CD1c-positive myeloid dendritic cell (primary cell): ENCODE measurements around the gene MBTD1.
"Not testable (repeated sequence)": the region's sequence is repeated elsewhere in the genome, so short reads cannot be mapped to it uniquely, and the experiment has no call there.

Experiments used
- DNase-seq: peaks from one replicate; pipeline ENCODE4 v3.0.0-alpha.2; 2016; ENCODE audit errors: extremely low spot score

The MBTD1 gene

DNA sequence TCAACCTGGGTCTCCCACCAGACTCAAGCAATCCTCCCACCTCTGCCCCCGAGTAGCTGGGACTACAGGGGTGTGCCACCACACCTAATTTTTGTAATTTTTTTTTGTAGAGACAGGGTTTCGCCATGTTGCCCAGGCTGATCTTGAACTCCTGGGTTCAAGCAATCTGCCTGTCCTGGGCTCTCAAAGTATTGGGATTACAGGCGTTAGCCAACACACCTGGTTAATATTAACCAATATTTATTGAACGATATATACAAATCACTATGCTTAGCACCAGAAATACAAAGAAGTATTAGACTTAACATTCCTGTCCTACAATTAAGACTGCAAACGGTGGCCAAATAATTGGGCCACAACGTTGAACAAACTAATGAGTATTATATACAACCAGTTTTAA, 4.2 kb downstream of the MBTD1 start:
- DNase-seq, result no peak

DNA sequence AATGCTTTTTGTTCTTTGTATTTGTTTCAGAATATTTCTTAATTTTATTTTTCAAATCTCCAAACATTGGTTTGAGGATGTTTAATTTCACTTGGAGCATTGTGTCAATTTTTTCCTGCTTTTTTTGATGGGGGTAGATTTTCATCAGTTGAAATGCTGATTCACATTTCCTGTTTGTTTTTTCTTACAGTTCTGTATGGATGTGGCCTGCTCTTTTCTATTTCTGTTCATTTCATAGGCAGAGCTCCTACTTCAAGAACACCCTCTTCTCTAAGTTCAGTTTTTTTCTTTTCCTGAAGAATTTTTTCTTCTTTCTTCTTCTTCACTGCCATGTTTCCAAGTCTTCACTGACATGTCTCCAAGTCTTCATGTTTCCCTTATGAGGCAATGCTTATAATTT, 8.8 kb downstream of the MBTD1 start:
- no peak for DNase-seq

DNA sequence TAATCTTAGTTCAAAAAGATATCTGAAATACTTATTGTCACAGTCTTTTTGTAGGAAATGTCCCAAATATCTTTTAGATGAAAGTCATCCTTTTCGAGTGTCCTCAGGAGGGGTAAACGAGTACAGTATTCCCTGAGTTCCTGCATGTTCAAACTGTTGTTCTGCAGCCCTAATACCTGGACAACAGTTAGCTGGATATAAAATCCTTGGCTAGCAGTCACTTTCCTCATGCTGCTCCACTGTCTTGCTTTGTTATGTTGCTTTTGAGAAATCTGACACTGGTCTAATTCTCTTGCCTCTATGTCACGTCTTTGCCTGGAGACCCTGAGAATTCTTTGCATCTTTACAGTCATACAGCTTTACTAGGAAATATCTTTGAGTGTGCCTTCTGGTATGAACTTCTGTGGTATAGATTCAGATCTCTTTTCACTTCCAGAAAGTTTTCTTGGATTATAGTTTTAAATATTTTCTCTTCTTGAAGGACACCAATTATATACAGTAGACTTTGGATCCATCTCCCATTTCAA, 9.5 kb downstream of the MBTD1 start:
- no peak for DNase-seq

DNA sequence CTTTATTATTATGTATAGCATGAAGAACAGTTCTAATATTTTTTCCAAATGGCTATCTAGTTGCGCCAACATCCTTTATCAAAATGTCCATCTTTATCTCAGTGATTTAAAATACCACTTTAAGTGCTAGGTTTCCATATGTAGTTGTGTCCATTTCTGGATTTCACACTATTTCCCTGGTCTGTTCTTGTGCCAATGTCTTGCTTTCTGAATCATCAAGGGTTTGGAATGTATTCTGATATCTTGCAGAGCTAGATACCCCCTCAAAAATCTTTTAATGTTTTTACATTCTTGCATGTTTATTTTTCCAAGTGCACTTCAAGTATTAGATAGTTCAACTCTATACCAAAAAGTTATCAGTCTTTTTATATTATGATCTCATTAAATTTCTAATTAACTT, 14.3 kb downstream of the MBTD1 start:
- DNase-seq, result no peak

DNA sequence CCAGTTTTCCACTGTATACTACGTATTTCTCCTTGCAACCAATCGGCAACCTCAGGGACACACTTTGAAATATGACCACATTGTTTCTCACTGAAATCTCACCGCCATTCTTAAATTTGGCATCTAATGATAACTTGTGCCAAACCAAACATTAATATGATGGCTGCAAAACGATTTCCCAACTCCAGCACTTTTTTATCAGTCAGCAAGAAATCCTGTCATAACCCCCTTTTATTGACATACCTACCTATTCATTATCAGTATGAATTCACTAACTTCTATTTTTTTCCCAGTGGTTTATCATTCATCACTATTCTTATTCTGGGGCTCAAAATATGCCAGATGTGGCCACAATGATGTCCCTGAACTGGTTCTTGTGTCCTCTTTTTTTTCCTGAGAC, 15.8 kb downstream of the MBTD1 start:
- no peak for DNase-seq

DNA sequence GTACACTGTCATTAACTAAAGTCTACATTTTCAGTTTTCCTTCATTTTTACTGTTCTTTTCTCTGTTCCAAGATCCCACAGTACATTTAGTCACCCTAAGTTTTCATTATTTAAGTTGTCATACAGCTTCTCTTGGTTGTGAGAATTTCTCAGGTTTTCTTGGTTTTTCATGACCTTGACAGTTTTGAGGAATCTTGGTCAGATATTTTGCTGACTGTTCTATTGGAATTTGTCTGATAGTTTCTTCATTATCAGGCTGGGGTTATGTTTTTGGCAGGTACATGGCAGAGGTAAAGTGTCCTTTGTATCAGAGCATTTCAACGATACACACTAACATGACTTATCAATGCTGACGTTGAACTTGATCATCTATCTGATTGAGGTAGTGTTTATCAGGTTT, 19.6 kb downstream of the MBTD1 start:
- DNase-seq, result no peak

DNA sequence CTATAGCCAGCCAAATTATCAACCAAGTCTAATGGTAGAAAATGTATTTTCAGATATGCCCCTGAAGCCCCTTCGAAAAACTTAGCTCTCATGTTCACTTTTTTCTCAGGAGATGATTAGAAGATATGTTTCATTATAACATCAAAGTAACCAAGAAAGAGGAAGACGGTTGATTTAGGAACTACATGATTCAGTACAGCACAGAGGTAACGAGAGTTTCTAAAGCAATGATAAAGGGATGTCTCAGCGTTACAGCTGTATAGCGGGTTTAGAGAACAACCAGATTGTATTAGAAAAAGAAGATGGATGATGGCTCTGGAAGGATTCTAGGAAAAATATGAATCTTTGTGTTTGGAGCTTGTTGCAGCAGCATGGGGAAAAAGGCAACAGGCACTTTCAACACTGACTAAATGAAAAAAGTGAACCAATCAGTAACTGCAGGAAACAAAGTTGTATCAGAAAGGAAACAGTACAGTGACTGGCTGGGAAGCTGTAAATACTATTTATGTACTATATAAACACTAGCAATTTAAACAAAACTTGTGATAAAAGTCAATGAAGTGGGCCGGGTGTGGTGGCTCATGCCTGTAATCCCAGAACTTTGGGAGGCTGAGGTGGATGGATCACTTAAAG, 21.5 kb downstream of the MBTD1 start:
- peak; percentile 53 for DNase-seq

DNA sequence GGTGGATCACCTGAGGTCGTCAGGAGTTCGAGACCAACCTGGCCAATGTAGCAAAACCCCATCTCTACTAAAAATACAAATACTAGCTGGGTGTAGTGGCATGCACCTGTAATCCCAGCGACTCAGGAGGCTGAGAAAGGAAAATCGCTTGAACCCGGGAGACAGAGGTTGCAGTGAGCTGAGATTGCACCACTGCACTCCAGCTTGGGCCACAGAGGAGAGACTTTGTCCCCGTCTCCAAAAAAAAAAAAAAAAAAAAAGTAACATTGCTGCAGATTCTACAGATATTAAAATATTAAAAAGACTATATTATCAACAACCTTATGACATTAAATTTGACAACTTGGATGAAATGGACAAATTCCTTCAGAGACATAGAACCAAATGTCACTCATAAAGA, 25.7 kb downstream of the MBTD1 start:
- DNase-seq, result no peak

DNA sequence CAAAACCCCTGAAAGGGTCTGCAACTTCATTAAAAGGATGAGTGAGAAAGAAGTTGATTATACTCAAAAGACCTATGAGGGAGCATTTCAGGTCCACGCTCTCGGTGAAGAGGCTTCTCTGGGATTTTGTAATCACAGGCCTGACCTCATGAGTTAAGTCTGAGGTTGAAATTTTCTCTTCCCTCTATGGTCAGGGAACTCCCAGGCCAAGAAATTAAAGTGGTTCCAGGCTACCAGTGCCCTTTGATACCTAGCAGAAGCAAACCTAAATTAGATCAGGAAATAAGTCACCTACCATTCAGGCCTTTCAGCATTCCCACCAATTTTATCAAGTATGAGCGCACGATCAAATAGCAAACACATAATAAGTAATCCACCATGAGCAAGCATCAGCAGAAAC, 27.9 kb downstream of the MBTD1 start:
- DNase-seq, result peak; percentile 13

DNA sequence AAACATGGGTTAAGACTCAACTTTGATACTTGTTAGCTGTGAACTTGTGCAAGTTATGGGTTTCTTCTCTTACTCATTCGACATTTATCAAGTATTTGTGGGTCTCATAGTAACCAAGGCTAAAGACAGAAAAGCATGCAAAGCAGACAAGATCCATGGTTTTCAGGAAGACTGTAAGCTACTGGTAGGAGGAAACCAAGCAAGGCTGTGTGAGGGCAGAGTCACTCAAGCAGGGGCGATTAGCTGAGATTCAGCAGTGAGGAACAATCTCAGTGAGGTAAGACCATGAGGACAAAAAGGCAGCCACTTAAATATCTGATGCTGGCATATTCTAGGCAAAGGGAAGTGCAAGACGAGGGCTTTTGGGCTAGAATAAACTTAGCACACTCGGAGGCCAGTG, 29.5 kb downstream of the MBTD1 start:
- DNase-seq, result no peak

DNA sequence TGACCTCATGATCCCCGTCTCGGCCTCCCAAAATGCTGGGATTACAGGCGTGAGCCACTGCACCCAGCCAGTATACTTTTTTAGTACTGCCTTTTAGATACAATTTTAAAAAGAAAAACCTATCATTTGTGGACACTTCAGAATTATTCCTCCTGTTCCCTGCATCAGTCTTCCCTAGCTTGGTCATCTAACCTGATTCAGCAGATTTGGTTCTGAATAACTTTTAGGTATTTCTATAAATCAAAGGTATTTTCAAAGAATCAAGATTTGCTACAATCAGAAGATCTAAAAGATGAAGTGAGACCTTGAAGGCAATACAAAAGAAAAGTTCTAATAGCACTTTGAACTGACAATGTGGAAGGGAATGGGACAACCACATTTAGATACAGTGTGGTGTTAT, 30.0 kb downstream of the MBTD1 start:
- no peak for DNase-seq

DNA sequence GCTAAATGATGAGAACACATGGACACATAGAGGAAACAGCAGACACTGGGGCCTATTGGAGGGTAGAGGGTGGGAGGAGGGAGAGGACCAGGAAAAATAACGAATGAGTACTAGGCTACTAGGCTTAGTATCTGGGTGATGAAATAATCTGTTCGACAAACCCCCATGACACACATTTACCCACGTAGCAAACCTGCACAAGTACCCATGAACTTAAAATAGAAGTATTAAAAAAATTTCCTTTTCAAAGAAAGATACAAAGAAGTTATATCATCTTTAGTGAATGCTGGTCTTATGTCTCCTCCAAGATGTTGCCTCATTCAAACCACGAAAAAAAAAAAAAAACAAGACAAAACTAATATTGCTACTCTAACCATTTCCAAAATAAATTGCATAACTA, 31.7 kb downstream of the MBTD1 start:
- no peak for DNase-seq

DNA sequence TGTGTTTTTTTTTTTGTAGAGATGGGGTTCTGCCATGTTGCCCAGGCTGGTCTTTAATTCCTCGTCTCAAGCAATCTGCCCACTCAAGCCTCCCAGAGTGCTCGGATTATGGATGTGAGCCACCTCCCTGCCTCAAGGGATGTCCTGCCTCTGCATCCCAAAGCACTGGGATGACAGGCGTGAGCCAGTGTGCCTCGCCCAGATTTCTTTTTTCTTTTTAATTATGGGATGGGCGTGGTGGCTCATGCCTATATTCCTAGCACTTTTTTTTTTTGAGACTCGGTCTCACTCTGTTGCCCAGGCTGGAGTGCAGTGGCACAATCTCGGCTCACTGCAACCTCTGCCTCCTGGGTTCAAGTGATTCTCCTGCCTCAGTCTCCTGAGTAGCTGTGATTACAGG, 34.3 kb downstream of the MBTD1 start:
- not testable (repeated sequence) for DNase-seq

DNA sequence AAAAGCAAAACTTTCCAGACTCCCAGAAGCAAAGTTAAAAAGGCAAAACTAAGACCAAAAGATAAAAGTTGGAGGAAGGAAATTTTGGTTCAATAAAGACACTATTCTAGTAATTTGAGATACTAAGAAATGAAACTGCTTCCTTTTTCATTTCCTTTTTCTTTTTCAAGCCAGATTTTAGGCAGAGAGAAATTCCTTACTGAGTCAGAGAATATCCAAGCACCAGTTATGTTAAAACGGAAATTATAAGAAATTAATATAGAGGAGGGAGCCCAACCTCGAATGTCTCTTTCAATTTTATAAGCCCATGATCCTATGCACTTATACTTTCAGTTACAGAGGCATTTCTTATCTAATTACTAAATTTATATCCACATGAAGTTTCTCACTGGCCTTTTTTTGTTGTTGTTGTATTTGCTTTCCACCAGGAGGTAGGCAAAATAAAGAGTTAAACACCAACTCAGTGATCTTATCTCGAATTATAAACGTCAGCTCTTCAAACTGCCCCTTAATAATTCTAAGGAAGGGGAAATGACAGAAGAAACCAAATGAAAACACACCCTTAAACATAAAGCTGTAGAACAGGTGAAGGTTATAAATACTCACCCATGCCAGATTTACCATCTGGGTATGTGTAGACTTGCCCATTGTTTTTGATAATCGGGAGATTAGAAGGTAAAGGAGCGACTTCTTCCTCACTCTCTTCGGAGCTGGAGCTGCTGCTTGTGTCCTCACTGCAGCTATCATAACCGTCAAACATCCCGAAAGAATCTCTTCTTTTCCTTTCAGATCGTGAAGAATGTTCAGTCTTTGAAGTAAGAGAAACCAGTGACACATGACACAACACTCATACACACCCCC, 35.2 kb downstream of the MBTD1 start:
- peak; percentile 44 for DNase-seq

DNA sequence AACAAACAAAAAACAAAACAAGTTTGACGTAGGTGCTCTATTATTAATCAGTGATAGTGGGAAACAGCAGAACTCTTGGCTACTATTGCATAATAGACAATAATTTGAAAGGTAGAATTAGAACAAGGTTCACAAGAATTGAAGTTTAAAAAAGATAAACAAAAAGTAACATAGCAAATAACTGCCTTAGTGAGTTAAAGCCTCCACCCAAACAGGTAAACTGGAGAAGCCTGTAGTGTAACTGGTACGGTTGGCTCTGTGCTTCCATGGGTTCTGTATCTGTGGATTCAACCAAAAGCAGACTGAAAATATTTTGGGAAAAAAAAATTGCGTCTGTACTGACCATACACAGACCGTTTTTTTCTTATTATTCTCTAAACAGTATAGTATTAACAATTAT, 38.5 kb downstream of the MBTD1 start:
- no peak for DNase-seq

DNA sequence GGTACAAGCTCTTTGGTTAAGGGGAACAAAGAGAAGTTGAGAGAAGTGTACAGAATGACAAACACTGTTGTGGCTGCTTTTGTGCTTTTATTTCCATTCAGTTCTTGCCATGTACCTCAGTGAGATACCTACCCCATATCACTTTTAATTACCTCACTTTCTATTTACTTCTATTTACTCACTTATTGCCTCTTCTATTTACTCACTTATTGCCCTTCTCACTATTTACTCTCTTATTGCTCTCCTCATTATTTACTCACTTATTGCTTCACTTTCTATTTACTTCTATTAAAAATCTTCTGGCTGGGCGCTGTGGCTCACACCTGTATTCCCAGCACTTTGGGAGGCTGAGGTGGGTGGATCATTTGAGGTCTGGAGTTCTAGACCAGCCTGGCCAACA, 41.9 kb downstream of the MBTD1 start:
- DNase-seq, result no peak

DNA sequence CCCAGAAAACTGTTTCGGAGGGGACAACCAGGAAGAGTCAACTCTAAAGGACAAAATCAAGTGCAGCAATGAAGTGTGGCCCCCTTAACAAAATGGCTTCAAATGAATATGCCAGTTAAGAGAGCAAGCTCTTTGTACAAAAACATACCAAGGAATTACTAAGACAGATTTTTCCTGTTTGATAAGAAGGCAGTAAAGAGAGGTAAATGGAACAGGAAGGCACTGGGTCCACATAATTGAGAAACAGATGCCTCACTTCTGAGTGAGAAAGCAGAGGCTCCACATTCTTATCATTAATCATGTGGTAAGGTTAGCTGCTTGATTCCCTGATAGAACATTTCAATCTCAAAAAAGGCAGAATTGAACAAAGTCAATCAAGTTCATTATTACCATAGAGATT, 44.9 kb downstream of the MBTD1 start:
- DNase-seq, result no peak

DNA sequence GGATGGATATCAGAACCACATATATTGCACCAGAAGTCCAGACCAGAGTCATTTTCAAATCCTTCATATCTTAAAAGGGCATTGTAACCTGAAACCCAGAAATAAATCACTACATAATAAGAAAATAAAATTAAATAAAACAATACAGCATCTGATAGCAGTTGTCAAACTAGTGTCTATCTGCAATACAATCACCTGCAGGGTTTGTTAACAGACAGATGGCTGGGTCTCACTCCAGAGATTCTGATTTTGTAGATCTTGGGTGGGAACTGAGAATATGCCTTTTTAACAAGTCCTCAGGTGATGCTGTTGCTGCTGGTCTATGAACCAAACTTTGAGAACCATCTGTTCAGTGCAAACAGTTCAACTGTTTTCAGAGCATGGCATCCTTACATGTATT, 56.0 kb downstream of the MBTD1 start:
- no peak for DNase-seq

DNA sequence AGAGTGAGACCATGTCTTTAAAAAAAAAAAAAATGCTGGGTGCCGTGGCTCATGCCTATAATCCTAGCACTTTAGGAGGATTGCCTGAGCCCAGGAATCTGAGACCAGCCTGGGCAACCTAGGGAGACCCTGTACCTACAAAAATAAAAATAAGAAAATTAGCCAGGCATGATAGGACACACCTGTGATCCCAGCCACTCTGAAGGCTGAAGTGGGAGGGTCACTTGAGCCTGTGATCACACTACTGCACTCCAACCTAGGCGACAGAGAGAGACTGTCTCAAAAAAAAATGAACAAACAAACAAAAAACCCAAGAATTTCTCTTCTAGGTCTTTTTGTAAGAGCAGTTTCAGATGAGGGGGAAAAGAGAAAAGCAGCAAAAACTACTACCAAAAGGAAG, 59.0 kb downstream of the MBTD1 start:
- no peak for DNase-seq

DNA sequence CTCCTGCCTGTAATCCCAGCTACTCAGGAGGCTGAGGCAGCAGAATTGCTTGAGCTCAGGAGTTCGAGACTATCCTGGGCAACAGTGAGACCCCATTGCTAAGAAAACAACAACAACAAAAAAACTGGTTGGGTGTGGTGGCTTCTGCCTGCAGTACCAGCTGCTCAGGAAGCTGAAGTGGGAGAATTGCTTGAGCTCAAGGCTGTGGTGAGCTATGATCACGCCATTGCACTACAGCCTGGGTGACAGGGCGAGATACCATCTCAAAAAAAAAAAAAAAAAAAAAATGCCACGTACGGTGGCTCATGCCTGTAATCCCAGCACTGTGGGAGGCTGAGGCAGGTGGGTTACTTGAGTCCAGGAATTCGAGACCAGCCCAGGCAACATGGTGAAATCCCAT, 59.6 kb downstream of the MBTD1 start:
- DNase-seq, result no peak

DNA sequence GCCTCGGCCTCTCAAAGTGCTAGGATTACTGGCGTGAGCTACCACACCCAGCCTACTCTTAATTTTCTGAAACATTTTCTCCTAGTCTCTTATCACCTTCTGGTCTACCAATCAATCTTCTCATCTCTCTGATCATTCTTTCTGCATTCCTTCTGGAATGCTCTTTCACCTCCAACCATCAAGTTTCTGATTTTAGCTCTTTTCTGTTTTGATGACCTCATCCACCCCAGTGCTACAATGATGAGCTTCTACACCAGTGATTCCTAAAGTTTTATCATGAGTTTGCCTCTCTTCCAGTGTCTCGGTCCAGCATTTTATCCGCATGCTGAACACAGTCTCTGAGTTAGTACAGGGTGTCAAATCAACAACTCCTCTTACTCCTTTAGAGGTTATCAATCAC, 62.1 kb downstream of the MBTD1 start:
- DNase-seq, result no peak

DNA sequence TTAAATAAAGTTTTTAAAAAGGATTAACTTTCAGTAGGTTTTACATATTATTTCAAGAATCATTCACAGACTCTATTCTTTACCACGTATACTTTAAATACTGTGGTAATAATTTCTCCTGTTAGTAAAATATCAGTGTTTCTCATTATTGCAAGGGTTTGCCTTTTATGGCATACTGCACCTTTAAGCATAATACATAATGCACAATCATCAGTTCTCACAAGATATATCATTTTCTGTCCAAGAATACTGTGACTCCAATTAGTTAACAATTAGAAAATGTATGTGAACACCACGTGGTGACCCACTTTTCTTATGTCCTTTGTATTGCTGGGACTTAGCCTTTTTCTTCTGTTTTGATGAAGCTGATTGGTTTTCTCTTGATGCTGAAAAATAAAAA, 68.0 kb downstream of the MBTD1 start:
- DNase-seq, result no peak

DNA sequence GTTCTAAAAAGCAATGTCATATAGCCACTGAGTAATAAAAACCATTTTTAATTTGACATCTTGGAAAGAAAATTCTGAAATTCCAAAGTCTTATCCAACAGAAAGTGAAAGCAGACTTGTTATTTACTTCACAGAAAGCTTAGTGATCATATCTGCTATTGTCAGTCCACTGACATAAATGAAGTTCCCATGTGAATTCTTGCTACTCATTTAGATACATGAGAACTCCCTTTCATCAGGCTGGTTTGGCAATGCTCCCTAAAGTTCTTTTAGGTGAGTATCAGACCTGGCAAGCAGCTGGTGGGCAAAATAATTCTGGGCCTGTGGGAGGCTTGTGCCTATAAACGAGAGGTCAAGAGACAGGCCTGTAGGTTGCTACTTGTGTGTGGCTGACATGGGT, 70.2 kb downstream of the MBTD1 start:
- no peak for DNase-seq
